K562 (cell line): ENCODE measurements around the gene CFAP157.

Experiments used
- ATF1 ChIP-seq, 2 experiments: fragments of 450-650 bp in 1 of 2; IDR thresholded peaks; 2 replicates each; pipeline ENCODE4 v1.6.1; 2016; ENCODE audit warnings: missing compliant biosample characterization in 1 of 2, missing genetic modification characterization in 1 of 2
- CREM ChIP-seq: IDR thresholded peaks from 2 replicates; pipeline ENCODE4 v1.6.1; 2014; ENCODE audit warnings: antibody characterized with exemption, low read depth
- EZH2 ChIP-seq: IDR thresholded peaks from 2 replicates; pipeline ENCODE4 v1.6.1; 2012; ENCODE audit warnings: low read depth, mild to moderate bottlenecking, inconsistent platforms, low read length, borderline replicate concordance
- PHB2 ChIP-seq: fragments of 450-650 bp; IDR thresholded peaks from 2 replicates; pipeline ENCODE4 v1.6.1; 2017; ENCODE audit warnings: low read depth
- POLR2AphosphoS5 ChIP-seq: IDR thresholded peaks from 2 replicates; pipeline ENCODE4 v1.6.1; 2011; ENCODE audit warnings: mild to moderate bottlenecking, low read depth, low read length, moderate library complexity; ENCODE audit not compliant: control insufficient read depth, insufficient read depth
- RBM25 ChIP-seq: fragments of 200-400 bp; formaldehyde crosslinking; IDR thresholded peaks from 2 replicates; pipeline ENCODE4 v1.6.1; 2018; ENCODE audit warnings: low read length, low read depth, moderate library complexity; ENCODE audit not compliant: severe bottlenecking
- TAF9B ChIP-seq: fragments of 450-650 bp; IDR thresholded peaks from 2 replicates; pipeline ENCODE4 v1.6.1; 2018; ENCODE audit warnings: mild to moderate bottlenecking; ENCODE audit not compliant: partially characterized antibody
- XRCC3 ChIP-seq: fragments of 450-650 bp; IDR thresholded peaks from 2 replicates; pipeline ENCODE4 v1.6.1; 2017; ENCODE audit warnings: mild to moderate bottlenecking, moderate library complexity
- TF ChIP-seq, protein P1 (sequence below): fragments of 250-450 bp; sonication (Bioruptor Pico); IDR thresholded peaks from 2 replicates; pipeline ENCODE4 v1.8.0; 2022; ENCODE audit warnings: moderate library complexity, mild to moderate bottlenecking, inconsistent platforms
- TF ChIP-seq, protein P2 (sequence below), 2 experiments: fragments of 200-800 bp in 1 of 2; sonication (Bioruptor generic) in 1 of 2; sonication (generic) in 1 of 2; formaldehyde crosslinking in 1 of 2; IDR thresholded peaks in 1 of 2; conservative IDR thresholded peaks in 1 of 2; 2 replicates each; pipeline versions ENCODE4 v1.5.0 to v1.6.1; 2016 to 2020; ENCODE audit warnings: missing compliant biosample characterization in 1 of 2, missing genetic modification characterization in 1 of 2, missing genetic modification reagents in 1 of 2
- TF ChIP-seq, protein P3 (sequence below), 3 experiments: IDR thresholded peaks in 2 of 3; conservative IDR thresholded peaks in 1 of 3; 2 replicates each; pipeline ENCODE4 v1.5.1; 2011 to 2012; ENCODE audit warnings: low read length in 3 of 3, mild to moderate bottlenecking in 3 of 3, control low read depth in 2 of 3, improper control_type of control experiment in 1 of 3, inconsistent platforms in 1 of 3, low read depth in 1 of 3, mixed read lengths in 1 of 3, moderate library complexity in 1 of 3; ENCODE audit not compliant: insufficient read depth in 2 of 3
- TF ChIP-seq, protein P4 (sequence below): sonication (generic); formaldehyde crosslinking; IDR thresholded peaks from 2 replicates; pipeline ENCODE4 v1.5.0; 2020; ENCODE audit warnings: missing genetic modification reagents

DNA sequence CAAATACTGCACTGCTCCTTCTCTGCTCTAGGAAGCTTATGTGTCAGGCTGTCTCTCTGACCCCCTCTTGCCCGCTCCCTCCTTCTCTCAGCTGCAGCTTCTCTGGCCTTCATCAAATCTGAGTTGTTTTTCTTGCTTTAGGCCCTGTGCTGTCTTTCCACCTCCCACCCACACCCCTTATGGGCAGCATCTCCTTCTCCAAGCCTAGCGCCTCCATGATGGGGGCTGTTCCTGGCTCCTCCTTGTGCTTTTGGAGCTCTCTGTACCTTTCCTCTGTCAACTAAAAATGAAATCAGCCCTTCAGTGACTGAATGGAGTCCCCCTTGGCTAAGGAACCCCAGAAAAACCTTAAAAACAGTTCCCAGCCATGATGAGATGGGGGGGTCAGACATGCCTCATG is 6.6 kb upstream of the CFAP157 start:
- TF ChIP-seq, protein P1, sequence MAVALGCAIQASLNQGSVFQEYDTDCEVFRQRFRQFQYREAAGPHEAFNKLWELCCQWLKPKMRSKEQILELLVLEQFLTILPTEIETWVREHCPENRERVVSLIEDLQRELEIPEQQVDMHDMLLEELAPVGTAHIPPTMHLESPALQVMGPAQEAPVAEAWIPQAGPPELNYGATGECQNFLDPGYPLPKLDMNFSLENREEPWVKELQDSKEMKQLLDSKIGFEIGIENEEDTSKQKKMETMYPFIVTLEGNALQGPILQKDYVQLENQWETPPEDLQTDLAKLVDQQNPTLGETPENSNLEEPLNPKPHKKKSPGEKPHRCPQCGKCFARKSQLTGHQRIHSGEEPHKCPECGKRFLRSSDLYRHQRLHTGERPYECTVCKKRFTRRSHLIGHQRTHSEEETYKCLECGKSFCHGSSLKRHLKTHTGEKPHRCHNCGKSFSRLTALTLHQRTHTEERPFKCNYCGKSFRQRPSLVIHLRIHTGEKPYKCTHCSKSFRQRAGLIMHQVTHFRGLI (CRISPR knock-in tag): no peak
- TF ChIP-seq TAF9B: no peak
- TF ChIP-seq XRCC3: no peak
- TF ChIP-seq RBM25: no peak
- no peak for TF ChIP-seq PHB2
- TF ChIP-seq ATF1 (CRISPR knock-in tag; IDR thresholded peaks at IDR 0.05): no peak
- no peak for TF ChIP-seq ATF1 (tag; IDR thresholded peaks at IDR 0.05)
- TF ChIP-seq, protein P2, sequence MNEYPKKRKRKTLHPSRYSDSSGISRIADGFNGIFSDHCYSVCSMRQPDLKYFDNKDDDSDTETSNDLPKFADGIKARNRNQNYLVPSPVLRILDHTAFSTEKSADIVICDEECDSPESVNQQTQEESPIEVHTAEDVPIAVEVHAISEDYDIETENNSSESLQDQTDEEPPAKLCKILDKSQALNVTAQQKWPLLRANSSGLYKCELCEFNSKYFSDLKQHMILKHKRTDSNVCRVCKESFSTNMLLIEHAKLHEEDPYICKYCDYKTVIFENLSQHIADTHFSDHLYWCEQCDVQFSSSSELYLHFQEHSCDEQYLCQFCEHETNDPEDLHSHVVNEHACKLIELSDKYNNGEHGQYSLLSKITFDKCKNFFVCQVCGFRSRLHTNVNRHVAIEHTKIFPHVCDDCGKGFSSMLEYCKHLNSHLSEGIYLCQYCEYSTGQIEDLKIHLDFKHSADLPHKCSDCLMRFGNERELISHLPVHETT (CRISPR knock-in tag; conservative IDR thresholded peaks at IDR 0.05 in 1 of 2, IDR thresholded peaks at IDR 0.05 in 1 of 2): no peak
- no peak for TF ChIP-seq EZH2
- TF ChIP-seq, protein P3, sequence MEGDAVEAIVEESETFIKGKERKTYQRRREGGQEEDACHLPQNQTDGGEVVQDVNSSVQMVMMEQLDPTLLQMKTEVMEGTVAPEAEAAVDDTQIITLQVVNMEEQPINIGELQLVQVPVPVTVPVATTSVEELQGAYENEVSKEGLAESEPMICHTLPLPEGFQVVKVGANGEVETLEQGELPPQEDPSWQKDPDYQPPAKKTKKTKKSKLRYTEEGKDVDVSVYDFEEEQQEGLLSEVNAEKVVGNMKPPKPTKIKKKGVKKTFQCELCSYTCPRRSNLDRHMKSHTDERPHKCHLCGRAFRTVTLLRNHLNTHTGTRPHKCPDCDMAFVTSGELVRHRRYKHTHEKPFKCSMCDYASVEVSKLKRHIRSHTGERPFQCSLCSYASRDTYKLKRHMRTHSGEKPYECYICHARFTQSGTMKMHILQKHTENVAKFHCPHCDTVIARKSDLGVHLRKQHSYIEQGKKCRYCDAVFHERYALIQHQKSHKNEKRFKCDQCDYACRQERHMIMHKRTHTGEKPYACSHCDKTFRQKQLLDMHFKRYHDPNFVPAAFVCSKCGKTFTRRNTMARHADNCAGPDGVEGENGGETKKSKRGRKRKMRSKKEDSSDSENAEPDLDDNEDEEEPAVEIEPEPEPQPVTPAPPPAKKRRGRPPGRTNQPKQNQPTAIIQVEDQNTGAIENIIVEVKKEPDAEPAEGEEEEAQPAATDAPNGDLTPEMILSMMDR (IDR thresholded peaks at IDR 0.05 in 2 of 3, conservative IDR thresholded peaks at IDR 0.05 in 1 of 3; ENCODE audit: insufficient read depth in 2 of 3, low read depth in 1 of 3, low read length in 3 of 3): no peak
- no peak for TF ChIP-seq POLR2AphosphoS5
- TF ChIP-seq CREM: no peak
- TF ChIP-seq, protein P4, sequence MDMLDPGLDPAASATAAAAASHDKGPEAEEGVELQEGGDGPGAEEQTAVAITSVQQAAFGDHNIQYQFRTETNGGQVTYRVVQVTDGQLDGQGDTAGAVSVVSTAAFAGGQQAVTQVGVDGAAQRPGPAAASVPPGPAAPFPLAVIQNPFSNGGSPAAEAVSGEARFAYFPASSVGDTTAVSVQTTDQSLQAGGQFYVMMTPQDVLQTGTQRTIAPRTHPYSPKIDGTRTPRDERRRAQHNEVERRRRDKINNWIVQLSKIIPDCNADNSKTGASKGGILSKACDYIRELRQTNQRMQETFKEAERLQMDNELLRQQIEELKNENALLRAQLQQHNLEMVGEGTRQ (CRISPR knock-in tag): no peak
